Endodermal cell (in vitro differentiated cells): ENCODE data around the gene CREG2. TPM values are rescaled to one million over a fixed set of nuclear protein-coding genes. Genes with fewer than 3 reads are reported as not detected.

ENCODE experiments used
- DNase-seq: peaks from one replicate; pipeline ENCODE4 v3.0.0-alpha.2; 2017
- H3K27ac ChIP-seq: 2 replicates; pipeline ENCODE4 v1.5.1; 2013; ENCODE audit warnings: mild to moderate bottlenecking, low read depth, low read length, moderate library complexity
- H3K27me3 ChIP-seq: 2 replicates; pipeline ENCODE4 v1.6.1; 2013; ENCODE audit warnings: mild to moderate bottlenecking, low read length, moderate library complexity; ENCODE audit not compliant: insufficient read depth, control insufficient read depth, poor library complexity, severe bottlenecking
- H3K36me3 ChIP-seq: 2 replicates; pipeline ENCODE4 v1.7.0; 2013; ENCODE audit warnings: mild to moderate bottlenecking, low read length, moderate library complexity; ENCODE audit not compliant: control insufficient read depth, insufficient read depth
- H3K4me1 ChIP-seq: one replicate; pipeline ENCODE4 v1.7.0; 2013; ENCODE audit warnings: low read length; ENCODE audit not compliant: control insufficient read depth, insufficient read depth
- H3K4me3 ChIP-seq: 2 replicates; pipeline ENCODE4 v1.5.1; 2013; ENCODE audit warnings: mild to moderate bottlenecking, low read length, moderate library complexity
- H3K9ac ChIP-seq: 2 replicates; pipeline ENCODE4 v1.6.1; 2013; ENCODE audit warnings: mild to moderate bottlenecking, low read length, moderate library complexity; ENCODE audit not compliant: poor library complexity, severe bottlenecking; ENCODE audit errors: extremely low read depth
- H3K9me3 ChIP-seq: 2 replicates; pipeline ENCODE4 v1.6.1; 2013; ENCODE audit warnings: mild to moderate bottlenecking, low read length, moderate library complexity; ENCODE audit not compliant: control insufficient read depth
- H3K27ac Mint-ChIP-seq: 2 replicates; pipeline ENCODE4 v1.8.0; 2020; ENCODE audit warnings: mixed read lengths
- H3K27me3 Mint-ChIP-seq: 2 replicates; pipeline ENCODE4 v1.8.0; 2021; ENCODE audit warnings: mild to moderate bottlenecking, mixed read lengths; ENCODE audit not compliant: insufficient read depth
- H3K36me3 Mint-ChIP-seq: 2 replicates; pipeline ENCODE4 v1.8.0; 2020; ENCODE audit warnings: low read depth, mixed read lengths
- H3K4me1 Mint-ChIP-seq: 2 replicates; pipeline ENCODE4 v1.8.0; 2020; ENCODE audit warnings: mixed read lengths
- H3K4me3 Mint-ChIP-seq: 2 replicates; pipeline ENCODE4 v1.8.0; 2020; ENCODE audit warnings: mild to moderate bottlenecking, moderate library complexity, mixed read lengths
- H3K9me3 Mint-ChIP-seq: 2 replicates; pipeline ENCODE4 v1.8.0; 2020; ENCODE audit warnings: mild to moderate bottlenecking, mixed read lengths
- CTCF ChIP-seq: fragments of 200-600 bp; sonication (generic); conservative IDR thresholded peaks from 2 replicates; pipeline ENCODE4 v1.5.0; 2021; ENCODE audit warnings: antibody characterized with exemption, mild to moderate bottlenecking
- WGBS, 2 experiments: methylation state at CpG; one replicate each; pipeline versions ENCODE4 v1.1.5 to v1.1.7; 2013; ENCODE audit warnings: missing lambda C conversion rate in 2 of 2, mixed read lengths in 1 of 2; ENCODE audit not compliant: insufficient coverage in 1 of 2, insufficient read length in 1 of 2; 5-methylcytosine and 5-hydroxymethylcytosine counted together
- total RNA-seq, 2 donors: library from RNA; stranded (reverse); fragmentation: NEBNext Ultra II Directional in 1 of 2; extraction: Animal tissue kit (Norgen Biotek cat#: 25700) in 1 of 2; gene quantifications; 2 replicates in 1 of 2; 3 replicates in 1 of 2; pipeline ENCODE4 v1.2.1, GENCODE V29; 2021

The CREG2 gene
- total RNA-seq, 2 donors from 2014 or later = 0.13 TPM; not detected in 1

- no peak overlapping the region for H3K9ac ChIP-seq
- no peak overlapping the region for H3K27ac ChIP-seq
- no peak for DNase-seq
- Mint-ChIP-seq H3K27ac (no peak overlapping the region), H3K9me3 (peaks cover 3% of the 10 kb centered on the region), H3K4me3 (no peak overlapping the region), H3K36me3 (no peaks in the 10 kb centered on the region), H3K27me3 (peaks cover 76% of the 10 kb centered on the region), H3K4me1 (no peaks in the 10 kb centered on the region)
- H3K4me1 ChIP-seq = no peaks in the 10 kb centered on the region
- H3K36me3 ChIP-seq = no peaks in the 10 kb centered on the region
- H3K9me3 ChIP-seq = no peaks in the 10 kb centered on the region
- H3K4me3 ChIP-seq = no peak overlapping the region
- TF ChIP-seq CTCF = no peak
- peaks cover 82% of the 10 kb centered on the region for H3K27me3 ChIP-seq
- 76 to 87% methylated on average over 5 of the region's 5 CpGs for WGBS, 2 experiments
Measured at GRCh38 chr2:101367508-101367907, 19.8 kb downstream of the CREG2 start.

GRCh38 chr2:101364878-101365277 is 22.4 kb downstream of the CREG2 start:
- H3K9me3 Mint-ChIP-seq = peaks cover 3% of the 10 kb centered on the region
- no peaks in the 10 kb centered on the region for H3K9me3 ChIP-seq
- no peak overlapping the region for H3K27ac ChIP-seq
- peaks cover 7% of the 10 kb centered on the region for H3K4me1 ChIP-seq
- H3K27me3 Mint-ChIP-seq = peaks cover 70% of the 10 kb centered on the region
- H3K9ac ChIP-seq = no peak overlapping the region
- TF ChIP-seq CTCF = no peak
- H3K4me1 Mint-ChIP-seq = peaks cover 10% of the 10 kb centered on the region
- no peak overlapping the region for H3K4me3 ChIP-seq
- no peaks in the 10 kb centered on the region for H3K36me3 Mint-ChIP-seq
- no peaks in the 10 kb centered on the region for H3K36me3 ChIP-seq
- H3K27me3 ChIP-seq = peaks cover 67% of the 10 kb centered on the region
- no peak for DNase-seq
- whole genome bisulfite sequencing, 2 experiments = 94 to 95% methylated on average over 3 to 7 of the region's 7 CpGs
- no peak overlapping the region for H3K4me3 Mint-ChIP-seq
- no peak overlapping the region for H3K27ac Mint-ChIP-seq

GRCh38 chr2:101362777-101363176 is 24.5 kb downstream of the CREG2 start:
- Mint-ChIP-seq H3K36me3 (no peaks in the 10 kb centered on the region), H3K4me1 (peaks cover 18% of the 10 kb centered on the region), H3K27ac (no peak overlapping the region), H3K9me3 (no peaks in the 10 kb centered on the region), H3K27me3 (peaks cover 62% of the 10 kb centered on the region), H3K4me3 (no peak overlapping the region)
- Histone ChIP-seq H3K36me3 (no peaks in the 10 kb centered on the region), H3K27me3 (peaks cover 51% of the 10 kb centered on the region), H3K9me3 (no peaks in the 10 kb centered on the region), H3K27ac (no peak overlapping the region), H3K4me3 (no peak overlapping the region), H3K9ac (no peak overlapping the region), H3K4me1 (peaks cover 7% of the 10 kb centered on the region)
- no peak for DNase-seq
- TF ChIP-seq CTCF = no peak
- 89 to 100% methylated on average over 1 to 4 of the region's 4 CpGs for WGBS, 2 experiments
